ENCODE data around the gene DCHS1.

- TF ChIP-seq CTCF (IDR thresholded peaks at IDR 0.05 in 2 of 3, conservative IDR thresholded peaks at IDR 0.05 in 1 of 3; ENCODE audit: insufficient read depth in 2 of 3, low read depth in 1 of 3, low read length in 3 of 3) (no peak), HNRNPUL1 (IDR thresholded peaks at IDR 0.05; ENCODE audit: low read length) (no peak), MCM7 (IDR thresholded peaks at IDR 0.05) (no peak), ZBTB43 (CRISPR knock-in tag; IDR thresholded peaks at IDR 0.05) (no peak), CTCFL (IDR thresholded peaks at IDR 0.05; ENCODE audit: borderline replicate concordance, insufficient read depth, low read depth, low read length, poor library complexity, severe bottlenecking) (no peak), ATF3 (IDR thresholded peaks at IDR 0.05) (no peak), ATF3 (CRISPR knock-in tag; conservative IDR thresholded peaks at IDR 0.05) (no peak)
Measured at GRCh38 chr11:6642957-6643356, 12.7 kb downstream of the DCHS1 start.

Data from K562 (cell line).